WI38 (cell line): ENCODE data around the gene TMEM139.

Experiments
- H3K4me3 ChIP-seq: 2 replicates; pipeline ENCODE4 v1.5.1; 2011; ENCODE audit warnings: low read depth, mild to moderate bottlenecking, control low read depth, low read length
- CTCF ChIP-seq: IDR thresholded peaks from 2 replicates; pipeline ENCODE4 v1.5.1; 2012; ENCODE audit warnings: low read depth, mild to moderate bottlenecking, control low read depth, low read length

Gene TMEM139

GRCh38 chr7:143269251-143269650 lies 15.5 kb upstream of the TMEM139 start:
- no peak for TF ChIP-seq CTCF

GRCh38 chr7:143271240-143271639 lies 13.5 kb upstream of the TMEM139 start:
- TF ChIP-seq CTCF, result no peak
- no peak overlapping the region for H3K4me3 ChIP-seq

More at GRCh38 chr7:143269251-143269650, 15.5 kb upstream of the TMEM139 start:
- H3K4me3 ChIP-seq, result no peak overlapping the region

GRCh38 chr7:143272871-143273270 lies 11.9 kb upstream of the TMEM139 start:
- no peak overlapping the region for H3K4me3 ChIP-seq
- no peak for TF ChIP-seq CTCF

GRCh38 chr7:143279186-143280098 lies 5.3 kb upstream of the TMEM139 start:
- H3K4me3 ChIP-seq, result no peak overlapping the region
- no peak for TF ChIP-seq CTCF

- TF ChIP-seq CTCF, result no peak
- no peak overlapping the region for H3K4me3 ChIP-seq
Measured at GRCh38 chr7:143280160-143280559, 4.6 kb upstream of the TMEM139 start.

- no peak for TF ChIP-seq CTCF
- H3K4me3 ChIP-seq, result no peak overlapping the region
Measured at GRCh38 chr7:143280566-143280965, 4.2 kb upstream of the TMEM139 start.

- no peak for TF ChIP-seq CTCF
- H3K4me3 ChIP-seq, result no peak overlapping the region
Measured at GRCh38 chr7:143281529-143281928, 3.2 kb upstream of the TMEM139 start.
